ENCODE data around the gene UBE2L3. TPM values are rescaled to one million over a fixed set of nuclear protein-coding genes. Genes with fewer than 3 reads are reported as not detected.
A peak's percentile ranks its signal among the peaks of the same experiment; 100 is the strongest.

The UBE2L3 gene
- total RNA-seq, 1 donor from 2014 or later = 63.0 TPM

GRCh38 chr22:21650280-21650679 is 82.8 kb downstream of the UBE2L3 start:
- Histone ChIP-seq H3K36me3 (ENCODE audit: control insufficient read depth, insufficient read depth, low read length) (no peaks in the 10 kb centered on the region), H3K4me3 (ENCODE audit: low read depth, low read length) (no peak overlapping the region)

GRCh38 chr22:21650823-21651520 is 83.5 kb downstream of the UBE2L3 start:
- H3K27me3 ChIP-seq (ENCODE audit: control insufficient read depth, insufficient read depth, low read length) = no peaks in the 10 kb centered on the region
- DNase-seq (ENCODE audit: low read depth) = no peak
- no peak for TF ChIP-seq CTCF (IDR thresholded peaks at IDR 0.05; ENCODE audit: insufficient read depth, low read length, poor library complexity, severe bottlenecking)
- peak overlapping the region; percentile 73 for H3K4me3 ChIP-seq (ENCODE audit: low read depth, low read length)
- no peaks in the 10 kb centered on the region for H3K36me3 ChIP-seq (ENCODE audit: control insufficient read depth, insufficient read depth, low read length)

More at GRCh38 chr22:21650280-21650679, 82.8 kb downstream of the UBE2L3 start:
- no peak for DNase-seq (ENCODE audit: low read depth)
- H3K27me3 ChIP-seq (ENCODE audit: control insufficient read depth, insufficient read depth, low read length) = no peaks in the 10 kb centered on the region
- no peak for TF ChIP-seq CTCF (IDR thresholded peaks at IDR 0.05; ENCODE audit: insufficient read depth, low read length, poor library complexity, severe bottlenecking)

GRCh38 chr22:21651521-21652009 is 84.1 kb downstream of the UBE2L3 start:
- DNase-seq (ENCODE audit: low read depth) = no peak
- no peaks in the 10 kb centered on the region for H3K27me3 ChIP-seq (ENCODE audit: control insufficient read depth, insufficient read depth, low read length)
- no peaks in the 10 kb centered on the region for H3K36me3 ChIP-seq (ENCODE audit: control insufficient read depth, insufficient read depth, low read length)
- peak overlapping the region; percentile 73 for H3K4me3 ChIP-seq (ENCODE audit: low read depth, low read length)
- no peak for TF ChIP-seq CTCF (IDR thresholded peaks at IDR 0.05; ENCODE audit: insufficient read depth, low read length, poor library complexity, severe bottlenecking)

- TF ChIP-seq CTCF (IDR thresholded peaks at IDR 0.05; ENCODE audit: insufficient read depth, low read length, poor library complexity, severe bottlenecking) = no peak
- no peaks in the 10 kb centered on the region for H3K27me3 ChIP-seq (ENCODE audit: control insufficient read depth, insufficient read depth, low read length)
- H3K4me3 ChIP-seq (ENCODE audit: low read depth, low read length) = peak overlapping the region; percentile 73
- no peak for DNase-seq (ENCODE audit: low read depth)
- H3K36me3 ChIP-seq (ENCODE audit: control insufficient read depth, insufficient read depth, low read length) = no peaks in the 10 kb centered on the region
Observed at GRCh38 chr22:21652010-21652546, 84.6 kb downstream of the UBE2L3 start.

- TF ChIP-seq CTCF (IDR thresholded peaks at IDR 0.05; ENCODE audit: insufficient read depth, low read length, poor library complexity, severe bottlenecking) = no peak
- Histone ChIP-seq H3K36me3 (ENCODE audit: control insufficient read depth, insufficient read depth, low read length) (no peaks in the 10 kb centered on the region), H3K27me3 (ENCODE audit: control insufficient read depth, insufficient read depth, low read length) (no peaks in the 10 kb centered on the region), H3K4me3 (ENCODE audit: low read depth, low read length) (peak overlapping the region; percentile 73)
- no peak for DNase-seq (ENCODE audit: low read depth)
Observed at GRCh38 chr22:21652547-21653545, 85.3 kb downstream of the UBE2L3 start.

Data from kidney epithelial cell (primary cell).